ENCODE results near the gene RXFP4. TPM values are rescaled to one million over a fixed set of nuclear protein-coding genes. Genes with fewer than 3 reads are reported as not detected.
A peak's percentile ranks its signal among the peaks of the same experiment; 100 is the strongest.

The RXFP4 gene
- total and polyA plus RNA-seq, 9 of the 15 experiments (the other 6 are each of a cell fraction or from before 2014, with no cell fraction given), result 0.64 TPM; not detected in 8

DNA sequence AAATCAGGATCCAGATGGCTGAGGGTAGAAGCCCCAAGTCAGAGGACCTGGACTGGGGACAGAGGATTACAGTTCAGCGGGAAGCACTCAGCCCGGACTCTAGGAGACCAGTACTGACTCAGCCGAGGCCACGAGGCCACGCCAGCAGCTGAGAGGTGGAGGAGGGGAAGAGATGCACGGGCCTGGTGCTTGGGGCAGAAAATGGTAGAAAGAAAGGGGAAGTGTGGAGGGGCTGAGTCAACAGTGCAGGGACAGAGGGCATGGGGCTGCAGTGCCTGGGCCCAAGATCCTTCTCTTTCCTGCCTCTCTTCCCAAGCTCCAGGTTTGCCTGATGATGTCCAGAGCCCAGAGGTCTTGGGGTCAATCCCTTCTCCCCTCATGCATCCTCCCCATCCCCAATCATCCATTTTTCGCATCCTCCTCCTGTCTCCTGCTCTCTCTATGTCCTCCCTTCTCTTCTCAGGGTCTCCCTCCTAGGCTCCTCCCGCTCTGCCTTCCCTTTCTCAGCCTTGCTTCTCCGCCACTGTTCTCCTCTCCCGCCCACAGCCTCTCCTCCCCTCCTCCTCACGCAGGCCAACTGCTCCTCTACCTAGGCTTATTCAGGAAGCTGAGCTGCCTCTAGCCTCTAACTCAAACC is 29.2 kb downstream of the RXFP4 start (continued):
- TF ChIP-seq RBM14 (IDR thresholded peaks at IDR 0.05; ENCODE audit: borderline replicate concordance, insufficient read depth, low read depth, low read length), result no peak
- no peak for TF ChIP-seq POLR3A (IDR thresholded peaks at IDR 0.05; ENCODE audit: borderline replicate concordance, extremely low read depth, insufficient read depth, insufficient read length)
- TF ChIP-seq CBFA2T3 (IDR thresholded peaks at IDR 0.05), result no peak; the same call in 1 of the 2 replicates
- TF ChIP-seq SREBF2 (CRISPR knock-in tag; IDR thresholded peaks at IDR 0.05), result no peak
- TF ChIP-seq, protein P1, sequence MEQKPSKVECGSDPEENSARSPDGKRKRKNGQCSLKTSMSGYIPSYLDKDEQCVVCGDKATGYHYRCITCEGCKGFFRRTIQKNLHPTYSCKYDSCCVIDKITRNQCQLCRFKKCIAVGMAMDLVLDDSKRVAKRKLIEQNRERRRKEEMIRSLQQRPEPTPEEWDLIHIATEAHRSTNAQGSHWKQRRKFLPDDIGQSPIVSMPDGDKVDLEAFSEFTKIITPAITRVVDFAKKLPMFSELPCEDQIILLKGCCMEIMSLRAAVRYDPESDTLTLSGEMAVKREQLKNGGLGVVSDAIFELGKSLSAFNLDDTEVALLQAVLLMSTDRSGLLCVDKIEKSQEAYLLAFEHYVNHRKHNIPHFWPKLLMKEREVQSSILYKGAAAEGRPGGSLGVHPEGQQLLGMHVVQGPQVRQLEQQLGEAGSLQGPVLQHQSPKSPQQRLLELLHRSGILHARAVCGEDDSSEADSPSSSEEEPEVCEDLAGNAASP (IDR thresholded peaks at IDR 0.05), result no peak
- TF ChIP-seq, protein P2, sequence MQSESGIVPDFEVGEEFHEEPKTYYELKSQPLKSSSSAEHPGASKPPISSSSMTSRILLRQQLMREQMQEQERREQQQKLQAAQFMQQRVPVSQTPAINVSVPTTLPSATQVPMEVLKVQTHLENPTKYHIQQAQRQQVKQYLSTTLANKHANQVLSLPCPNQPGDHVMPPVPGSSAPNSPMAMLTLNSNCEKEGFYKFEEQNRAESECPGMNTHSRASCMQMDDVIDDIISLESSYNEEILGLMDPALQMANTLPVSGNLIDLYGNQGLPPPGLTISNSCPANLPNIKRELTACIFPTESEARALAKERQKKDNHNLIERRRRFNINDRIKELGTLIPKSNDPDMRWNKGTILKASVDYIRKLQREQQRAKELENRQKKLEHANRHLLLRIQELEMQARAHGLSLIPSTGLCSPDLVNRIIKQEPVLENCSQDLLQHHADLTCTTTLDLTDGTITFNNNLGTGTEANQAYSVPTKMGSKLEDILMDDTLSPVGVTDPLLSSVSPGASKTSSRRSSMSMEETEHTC (IDR thresholded peaks at IDR 0.05), result peak; percentile 77
- TF ChIP-seq KHSRP (IDR thresholded peaks at IDR 0.05), result no peak
- TF ChIP-seq SMARCA5 (IDR thresholded peaks at IDR 0.05), result peak; percentile 72; the same call in 1 of the 2 replicates
- TF ChIP-seq HDAC6 (IDR thresholded peaks at IDR 0.05; ENCODE audit: low read depth, low read length), result no peak
- TF ChIP-seq LARP7 (IDR thresholded peaks at IDR 0.05), result peak; percentile 78; the same call in 1 of the 2 replicates
- TF ChIP-seq CCNT2 (IDR thresholded peaks at IDR 0.05; ENCODE audit: borderline replicate concordance, extremely low read depth, insufficient read length, low read depth, low read length), result peak; percentile 68
- TF ChIP-seq SMAD3 (CRISPR knock-in tag; conservative IDR thresholded peaks at IDR 0.05), result no peak
- TF ChIP-seq HDAC2 (IDR thresholded peaks at IDR 0.05), result peak; percentile 80
- TF ChIP-seq SAFB2 (IDR thresholded peaks at IDR 0.05; ENCODE audit: borderline replicate concordance, low read depth, low read length, severe bottlenecking), result no peak
- TF ChIP-seq ZNF436 (CRISPR knock-in tag; IDR thresholded peaks at IDR 0.05), result no peak
- TF ChIP-seq, protein P3, sequence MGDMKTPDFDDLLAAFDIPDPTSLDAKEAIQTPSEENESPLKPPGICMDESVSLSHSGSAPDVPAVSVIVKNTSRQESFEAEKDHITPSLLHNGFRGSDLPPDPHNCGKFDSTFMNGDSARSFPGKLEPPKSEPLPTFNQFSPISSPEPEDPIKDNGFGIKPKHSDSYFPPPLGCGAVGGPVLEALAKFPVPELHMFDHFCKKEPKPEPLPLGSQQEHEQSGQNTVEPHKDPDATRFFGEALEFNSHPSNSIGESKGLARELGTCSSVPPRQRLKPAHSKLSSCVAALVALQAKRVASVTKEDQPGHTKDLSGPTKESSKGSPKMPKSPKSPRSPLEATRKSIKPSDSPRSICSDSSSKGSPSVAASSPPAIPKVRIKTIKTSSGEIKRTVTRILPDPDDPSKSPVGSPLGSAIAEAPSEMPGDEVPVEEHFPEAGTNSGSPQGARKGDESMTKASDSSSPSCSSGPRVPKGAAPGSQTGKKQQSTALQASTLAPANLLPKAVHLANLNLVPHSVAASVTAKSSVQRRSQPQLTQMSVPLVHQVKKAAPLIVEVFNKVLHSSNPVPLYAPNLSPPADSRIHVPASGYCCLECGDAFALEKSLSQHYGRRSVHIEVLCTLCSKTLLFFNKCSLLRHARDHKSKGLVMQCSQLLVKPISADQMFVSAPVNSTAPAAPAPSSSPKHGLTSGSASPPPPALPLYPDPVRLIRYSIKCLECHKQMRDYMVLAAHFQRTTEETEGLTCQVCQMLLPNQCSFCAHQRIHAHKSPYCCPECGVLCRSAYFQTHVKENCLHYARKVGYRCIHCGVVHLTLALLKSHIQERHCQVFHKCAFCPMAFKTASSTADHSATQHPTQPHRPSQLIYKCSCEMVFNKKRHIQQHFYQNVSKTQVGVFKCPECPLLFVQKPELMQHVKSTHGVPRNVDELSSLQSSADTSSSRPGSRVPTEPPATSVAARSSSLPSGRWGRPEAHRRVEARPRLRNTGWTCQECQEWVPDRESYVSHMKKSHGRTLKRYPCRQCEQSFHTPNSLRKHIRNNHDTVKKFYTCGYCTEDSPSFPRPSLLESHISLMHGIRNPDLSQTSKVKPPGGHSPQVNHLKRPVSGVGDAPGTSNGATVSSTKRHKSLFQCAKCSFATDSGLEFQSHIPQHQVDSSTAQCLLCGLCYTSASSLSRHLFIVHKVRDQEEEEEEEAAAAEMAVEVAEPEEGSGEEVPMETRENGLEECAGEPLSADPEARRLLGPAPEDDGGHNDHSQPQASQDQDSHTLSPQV (IDR thresholded peaks at IDR 0.05), result peak; percentile 77
- 0 out of 4 replicates have a peak, but pooled peaks of 1 of the 2 experiments have one; percentile 21 for TF ChIP-seq TRIM24 (IDR thresholded peaks at IDR 0.05)
- no peak for TF ChIP-seq FOXP1 (CRISPR knock-in tag; IDR thresholded peaks at IDR 0.05)
- no peak for TF ChIP-seq KAT7 (CRISPR knock-in tag; IDR thresholded peaks at IDR 0.05; ENCODE audit: borderline replicate concordance)
- no peak for TF ChIP-seq ZFP30 (CRISPR knock-in tag; IDR thresholded peaks at IDR 0.05; ENCODE audit: borderline replicate concordance)
- TF ChIP-seq HNRNPUL1 (IDR thresholded peaks at IDR 0.05; ENCODE audit: low read length), result no peak
- no peak for TF ChIP-seq U2AF1 (optimal IDR thresholded peaks at IDR 0.05; ENCODE audit: low read depth, low read length)
- 0 out of 2 replicates have a peak, but pooled peaks have one; percentile 39 for TF ChIP-seq ZBTB7A (IDR thresholded peaks at IDR 0.05; ENCODE audit: borderline replicate concordance, control insufficient read depth, low read depth, low read length)
- TF ChIP-seq SOX6 (IDR thresholded peaks at IDR 0.05), result 0 out of 2 replicates have a peak, but pooled peaks have one; percentile 33
